Hematopoietic multipotent progenitor cell treated with erythropoietin and hydrocortisone succinate and interleukin-3 and kit ligand, for 15 days (in vitro differentiated cells): ENCODE measurements around the gene FBXL17.
"Not testable (repeated sequence)": the region's sequence is repeated elsewhere in the genome, so short reads cannot be mapped to it uniquely, and the experiment has no call there.

Experiments
- DNase-seq: peaks from one replicate; pipeline ENCODE4 v3.0.0-alpha.2; 2015; ENCODE audit warnings: low spot score

Gene FBXL17

GRCh38 chr5:108303611-108304010 is 78.3 kb downstream of the FBXL17 start:
- no peak for DNase-seq

GRCh38 chr5:108303086-108303485 is 78.8 kb downstream of the FBXL17 start:
- no peak for DNase-seq

- DNase-seq = no peak
Measured at GRCh38 chr5:108297042-108297601, 84.8 kb downstream of the FBXL17 start.

GRCh38 chr5:108295578-108296368 is 86.1 kb downstream of the FBXL17 start:
- no peak for DNase-seq

- DNase-seq = no peak
Measured at GRCh38 chr5:108280960-108281569, 100.8 kb downstream of the FBXL17 start.

GRCh38 chr5:108280248-108280647 is 101.7 kb downstream of the FBXL17 start:
- DNase-seq = no peak

- DNase-seq = no peak
Measured at GRCh38 chr5:108278285-108279240, 103.3 kb downstream of the FBXL17 start.

GRCh38 chr5:108276187-108277050 is 105.5 kb downstream of the FBXL17 start:
- no peak for DNase-seq

GRCh38 chr5:108274080-108274479 is 107.8 kb downstream of the FBXL17 start:
- DNase-seq = not testable (repeated sequence)

GRCh38 chr5:108271127-108271526 is 110.8 kb downstream of the FBXL17 start:
- DNase-seq = no peak

GRCh38 chr5:108266242-108266641 is 115.7 kb downstream of the FBXL17 start:
- DNase-seq = no peak

- DNase-seq = no peak
Measured at GRCh38 chr5:108264533-108264932, 117.4 kb downstream of the FBXL17 start.

GRCh38 chr5:108263338-108263737 is 118.6 kb downstream of the FBXL17 start:
- DNase-seq = no peak

GRCh38 chr5:108260858-108261170 is 121.1 kb downstream of the FBXL17 start:
- DNase-seq = no peak

GRCh38 chr5:108260117-108260857 is 121.6 kb downstream of the FBXL17 start:
- peak; percentile 72 for DNase-seq

GRCh38 chr5:108259306-108259705 is 122.6 kb downstream of the FBXL17 start:
- DNase-seq = no peak

- no peak for DNase-seq
Measured at GRCh38 chr5:108257996-108258395, 123.9 kb downstream of the FBXL17 start.

GRCh38 chr5:108255468-108255867 is 126.4 kb downstream of the FBXL17 start:
- no peak for DNase-seq

- no peak for DNase-seq
Measured at GRCh38 chr5:108251350-108251749, 130.5 kb downstream of the FBXL17 start.

GRCh38 chr5:108249785-108250426 is 132.0 kb downstream of the FBXL17 start:
- DNase-seq = no peak
